Adipose tissue (tissue), 3 donors: ENCODE measurements around the gene SRP68. TPM values are rescaled to one million over a fixed set of nuclear protein-coding genes. Genes with fewer than 3 reads are reported as not detected.

ENCODE experiments used
- H3K27ac ChIP-seq: one replicate; pipeline ENCODE4 v1.5.1; 2013; ENCODE audit warnings: low read depth, low read length
- WGBS, 3 donors: extraction: QIAGEN DNeasy Blood & Tissue Kit; methylation state at CpG; one replicate each; pipeline ENCODE4 v1.1.7; 2013; 5-methylcytosine and 5-hydroxymethylcytosine counted together
- polyA plus RNA-seq, 3 donors: library from polyadenylated mRNA; stranded (reverse); fragments of 200-250 nt; gene quantifications; one replicate each; pipeline ENCODE4 v1.2.3, GENCODE V29; 2013
- donor health status: healthy with polysubstance abuse.
- donor health status: Bipolar disorder and iron deficiency.
- donor health status: healthy.

SRP68 gene
- polyA plus RNA-seq, 3 donors: 44.1 to 68.6 (median 49.5) TPM

DNA sequence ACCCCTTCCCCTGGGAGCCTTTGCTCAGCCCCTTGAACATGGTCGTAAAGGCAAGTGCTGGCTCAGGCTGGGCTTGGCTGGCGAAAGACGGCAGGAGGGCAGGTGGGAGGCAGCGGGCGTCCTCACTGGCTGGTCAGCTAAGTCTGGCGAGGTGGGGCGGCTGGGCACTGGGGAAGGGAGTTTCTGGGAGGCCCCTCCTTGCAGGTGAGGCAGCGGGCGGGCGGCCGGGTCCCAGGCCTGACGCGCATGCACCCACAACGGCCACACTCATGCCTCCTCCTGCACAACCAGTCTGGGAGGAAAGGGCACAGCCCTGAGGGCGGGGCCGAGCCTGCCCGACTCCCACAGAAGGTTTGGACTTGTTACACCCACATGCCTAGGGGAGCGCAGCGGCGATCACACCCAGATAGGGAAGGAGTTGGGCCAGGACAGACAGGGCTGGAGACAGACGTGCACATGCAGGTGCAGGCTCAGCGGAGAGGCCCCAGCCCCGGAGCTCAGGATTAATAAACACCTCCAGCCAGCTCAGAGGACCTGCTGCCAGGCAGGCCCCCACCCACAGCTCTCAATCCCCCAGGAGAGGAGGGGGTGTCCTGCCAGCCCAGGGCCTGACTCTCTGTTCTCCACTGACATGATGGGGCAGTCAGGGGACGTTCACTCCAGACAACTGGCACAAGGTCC is 45.0 kb downstream of the SRP68 start, which contains the start of gene EVPL:
Gene EVPL, minus strand, starts transcription at position 148 of the 681 bp plus-strand sequence. Its CDS starts 108 bp downstream, at position 40.
- 52 to 69% (median 58%) methylated on average over 19 to 24 of the region's 24 CpGs for WGBS, 3 donors
- H3K27ac ChIP-seq: no peak within 1 kb of the TSS

DNA sequence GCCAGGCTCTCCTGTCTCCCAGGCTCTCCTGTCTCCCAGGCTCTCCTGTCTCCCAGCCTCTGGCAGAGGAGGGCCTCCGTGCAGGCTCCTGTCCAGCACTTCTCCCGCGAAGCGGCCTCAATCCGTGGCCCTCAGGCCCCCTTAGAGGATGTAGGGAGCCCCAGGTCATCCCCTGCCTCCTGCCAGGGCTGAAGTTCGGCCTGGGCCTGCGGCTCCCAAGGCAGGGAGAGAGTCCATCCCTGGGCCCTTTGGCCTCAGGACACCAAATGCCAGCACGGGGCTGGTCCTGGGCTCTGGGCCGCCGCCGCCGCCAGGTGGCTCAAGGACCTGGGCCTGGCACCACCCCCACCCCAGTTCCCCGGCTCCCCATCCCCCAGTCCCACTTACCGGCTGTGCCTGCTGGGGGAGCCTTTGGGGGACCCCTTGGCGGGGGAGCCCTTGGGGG is 45.6 kb downstream of the SRP68 start:
- no peak overlapping the region for H3K27ac ChIP-seq
- WGBS, 3 donors: 60 to 67% (median 62%) methylated on average over 15 of the region's 15 CpGs

DNA sequence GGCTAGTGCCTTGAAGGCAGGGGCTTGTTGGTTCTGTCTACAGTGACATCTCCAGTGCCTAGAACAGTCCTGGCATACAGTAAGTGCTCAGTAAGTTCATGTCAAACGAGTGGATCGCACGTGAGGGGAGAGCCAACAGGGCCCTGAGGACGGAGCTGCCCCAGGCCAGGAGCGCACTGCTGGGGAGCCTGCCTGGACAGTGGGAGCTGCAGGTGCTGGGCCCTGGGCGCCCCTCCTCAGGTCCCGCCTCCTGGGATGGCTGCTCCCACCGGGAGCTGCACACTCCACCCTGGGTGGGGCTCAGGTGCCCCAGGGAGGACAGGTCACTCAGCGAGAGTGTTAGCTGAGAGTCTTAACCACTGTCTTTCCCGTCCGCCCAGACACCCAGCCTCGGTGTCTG is 47.0 kb downstream of the SRP68 start:
- 87 to 95% (median 93%) methylated on average over 9 to 12 of the region's 12 CpGs for WGBS, 3 donors
- H3K27ac ChIP-seq: no peak overlapping the region

DNA sequence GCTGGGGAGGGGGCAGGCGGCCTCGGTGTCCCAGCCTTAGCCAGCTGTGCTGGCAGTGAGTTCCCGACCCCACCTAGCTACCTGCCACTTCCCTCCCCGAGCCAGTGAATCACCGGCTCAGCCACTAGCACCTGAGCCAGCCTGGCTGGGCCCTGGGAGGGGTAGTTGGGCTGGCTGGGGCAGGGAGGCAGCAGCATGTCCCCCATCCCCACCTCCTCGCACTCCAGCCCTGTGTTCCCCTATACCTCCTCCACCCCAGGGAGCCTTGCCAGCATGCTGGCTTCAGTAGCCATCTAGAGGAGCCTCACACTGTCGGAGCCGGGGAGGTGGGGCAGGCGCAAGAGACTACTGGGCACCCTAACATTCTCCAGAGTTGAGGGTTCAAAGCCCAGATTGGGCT is 48.0 kb downstream of the SRP68 start:
- no peak overlapping the region for H3K27ac ChIP-seq
- 81 to 90% (median 88%) methylated on average over 9 of the region's 9 CpGs for WGBS, 3 donors

DNA sequence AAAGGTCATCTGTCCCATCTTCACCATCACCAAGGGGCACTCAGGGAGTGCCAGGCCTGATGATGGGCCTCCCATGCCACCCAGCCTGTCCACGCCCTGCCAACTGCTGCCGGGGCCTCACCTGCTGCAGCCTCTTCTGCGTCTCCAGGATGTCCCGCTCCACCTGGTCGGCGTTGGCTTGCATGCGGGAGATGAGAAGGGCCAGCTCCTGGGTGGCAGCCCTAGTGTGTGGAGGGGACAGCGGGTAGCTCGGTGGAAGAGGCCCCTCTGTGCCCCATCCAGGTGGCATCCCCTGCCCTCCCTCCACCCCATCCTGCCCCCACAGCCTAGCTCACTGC is 48.4 kb downstream of the SRP68 start:
- 91 to 96% (median 94%) methylated on average over 9 of the region's 9 CpGs for whole genome bisulfite sequencing, 3 donors
- H3K27ac ChIP-seq: no peak overlapping the region

DNA sequence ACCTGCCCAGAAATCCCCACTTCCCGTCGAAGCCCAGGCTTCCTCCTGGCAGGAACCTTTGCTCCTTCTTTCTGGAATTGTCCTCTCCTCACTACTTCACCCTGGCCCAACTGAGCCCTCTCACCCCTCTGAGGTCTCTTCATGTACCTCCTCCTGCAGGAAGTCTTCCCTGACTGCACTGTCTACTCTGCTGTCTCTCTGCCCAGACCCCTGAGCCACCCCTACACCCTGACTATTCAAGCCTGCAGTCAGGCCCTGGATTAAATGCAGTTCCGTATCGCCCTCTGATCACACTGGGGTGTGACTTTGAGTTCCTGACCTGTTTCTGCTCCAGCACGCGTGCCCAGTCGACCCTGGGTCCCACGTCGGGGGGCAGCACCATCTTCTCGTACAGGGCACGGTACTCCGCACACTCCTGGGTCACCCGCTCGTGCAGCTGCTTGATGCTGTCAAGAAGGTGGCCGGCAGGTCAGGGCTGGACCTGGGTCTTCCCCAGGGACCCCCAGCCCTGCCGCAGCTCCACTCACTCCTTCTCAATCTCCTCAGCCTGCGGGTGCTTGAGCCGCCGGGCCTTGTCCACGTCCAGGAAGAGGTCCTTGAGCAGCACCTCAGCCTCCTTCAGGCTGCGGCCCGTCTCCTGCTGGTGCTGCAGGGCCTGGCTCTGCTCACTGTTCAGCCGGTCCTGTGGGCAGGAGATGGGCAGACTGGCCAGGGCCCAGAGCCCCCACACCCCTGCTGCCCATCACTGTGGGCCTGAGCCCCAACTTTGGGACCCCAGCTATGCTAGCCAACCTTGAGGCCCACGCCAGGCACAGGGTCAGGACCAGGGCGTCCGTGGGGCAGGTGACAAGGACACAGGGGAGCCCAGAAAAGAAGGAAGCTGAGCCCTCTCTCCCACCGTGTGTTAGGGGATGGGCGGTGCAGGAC is 49.1 kb downstream of the SRP68 start:
- 87 to 90% (median 90%) methylated on average over 22 to 28 of the region's 28 CpGs for WGBS, 3 donors
- H3K27ac ChIP-seq: no peak overlapping the region

DNA sequence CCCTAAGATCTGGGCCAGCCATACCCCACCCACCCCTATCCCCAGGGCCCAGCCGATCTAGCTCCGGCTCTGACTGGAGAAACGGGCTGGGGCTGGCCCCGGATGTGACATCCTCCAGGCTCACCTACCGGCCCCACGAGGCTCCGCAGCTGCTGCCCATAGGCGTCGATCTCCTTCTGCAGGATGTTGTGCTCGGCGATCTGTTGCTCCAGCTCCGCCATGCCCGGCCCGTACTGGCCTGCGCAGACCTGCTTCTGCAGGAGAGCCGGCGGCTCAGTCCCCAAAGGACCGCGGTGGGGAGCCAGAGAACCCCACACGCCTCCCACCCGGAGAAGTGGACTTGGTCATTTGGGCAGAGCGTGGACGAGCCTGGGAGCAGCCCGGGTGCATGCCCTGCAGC is 50.0 kb downstream of the SRP68 start:
- WGBS, 3 donors: 71 to 83% (median 82%) methylated on average over 24 of the region's 24 CpGs
- no peak overlapping the region for H3K27ac ChIP-seq

DNA sequence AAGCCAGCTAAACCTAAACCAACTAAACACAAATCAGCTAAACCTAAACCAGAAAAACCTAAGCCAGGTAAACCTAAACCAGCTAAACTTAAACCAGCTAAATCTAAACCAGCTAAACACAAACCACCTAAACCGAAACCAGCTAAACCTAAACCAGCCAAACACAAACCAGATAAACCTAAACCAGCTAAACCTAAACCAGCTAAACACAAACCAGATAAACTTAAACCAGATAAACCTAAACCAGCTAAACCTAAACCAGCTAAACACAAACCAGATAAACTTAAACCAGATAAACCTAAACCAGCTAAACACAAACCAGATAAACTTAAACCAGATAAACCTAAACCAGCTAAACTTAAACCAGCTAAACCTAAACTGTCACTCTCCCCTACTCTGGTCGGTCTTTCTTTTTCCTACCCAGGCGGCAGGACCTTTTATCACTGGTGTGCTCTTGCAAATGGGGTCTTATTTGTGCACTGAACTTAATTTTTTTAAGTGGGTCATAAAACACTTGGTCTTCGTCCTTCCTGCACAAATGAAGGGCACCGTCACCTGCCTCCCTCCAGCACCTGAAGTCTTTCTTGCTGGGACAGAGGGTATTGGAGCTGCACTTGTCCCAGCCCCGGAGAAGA is 52.4 kb downstream of the SRP68 start:
- H3K27ac ChIP-seq: no peak overlapping the region
- WGBS, 3 donors: 87 to 90% (median 90%) methylated on average over 6 of the region's 6 CpGs

DNA sequence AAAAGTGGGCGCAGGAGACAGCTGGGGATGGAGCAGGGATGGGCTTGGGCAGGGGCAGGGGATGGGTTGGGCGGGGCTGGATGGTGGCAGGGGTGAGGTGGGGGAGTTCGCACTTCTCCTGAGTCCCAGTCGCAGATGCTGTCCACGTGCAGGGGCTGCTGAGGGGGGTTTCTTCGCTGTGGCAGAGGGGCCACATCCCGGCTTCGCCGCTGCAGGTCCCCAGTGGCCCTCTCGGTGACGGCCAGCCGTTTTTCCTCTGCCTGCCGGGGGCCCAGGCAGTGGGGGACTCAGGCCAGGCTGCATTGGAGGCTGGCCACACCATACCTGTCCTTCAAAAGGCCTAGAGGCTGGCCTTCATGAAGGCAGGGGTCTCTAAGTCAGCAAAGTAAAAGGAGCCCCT is 53.5 kb downstream of the SRP68 start:
- no peak overlapping the region for H3K27ac ChIP-seq
- WGBS, 3 donors: 87 to 93% (median 88%) methylated on average over 9 to 13 of the region's 13 CpGs

DNA sequence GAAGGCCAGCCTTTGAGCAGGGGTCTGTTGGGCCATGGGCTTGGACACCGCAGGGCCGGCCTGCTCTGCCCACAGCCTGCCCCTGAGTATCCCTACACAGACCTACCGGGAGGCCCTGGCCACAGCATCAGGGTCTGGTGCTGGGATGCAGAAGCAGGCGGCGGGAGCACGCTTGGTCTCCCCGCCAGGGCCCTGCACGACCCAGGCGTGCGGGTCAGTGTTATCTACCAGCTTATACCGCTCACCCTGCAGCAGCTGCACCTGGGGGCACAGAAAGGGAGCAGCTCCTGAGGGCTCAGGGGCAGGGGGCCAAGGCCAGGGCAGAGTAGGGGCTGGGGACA is 54.0 kb downstream of the SRP68 start:
- WGBS, 3 donors: 82 to 90% (median 87%) methylated on average over 11 of the region's 11 CpGs
- H3K27ac ChIP-seq: no peak overlapping the region

DNA sequence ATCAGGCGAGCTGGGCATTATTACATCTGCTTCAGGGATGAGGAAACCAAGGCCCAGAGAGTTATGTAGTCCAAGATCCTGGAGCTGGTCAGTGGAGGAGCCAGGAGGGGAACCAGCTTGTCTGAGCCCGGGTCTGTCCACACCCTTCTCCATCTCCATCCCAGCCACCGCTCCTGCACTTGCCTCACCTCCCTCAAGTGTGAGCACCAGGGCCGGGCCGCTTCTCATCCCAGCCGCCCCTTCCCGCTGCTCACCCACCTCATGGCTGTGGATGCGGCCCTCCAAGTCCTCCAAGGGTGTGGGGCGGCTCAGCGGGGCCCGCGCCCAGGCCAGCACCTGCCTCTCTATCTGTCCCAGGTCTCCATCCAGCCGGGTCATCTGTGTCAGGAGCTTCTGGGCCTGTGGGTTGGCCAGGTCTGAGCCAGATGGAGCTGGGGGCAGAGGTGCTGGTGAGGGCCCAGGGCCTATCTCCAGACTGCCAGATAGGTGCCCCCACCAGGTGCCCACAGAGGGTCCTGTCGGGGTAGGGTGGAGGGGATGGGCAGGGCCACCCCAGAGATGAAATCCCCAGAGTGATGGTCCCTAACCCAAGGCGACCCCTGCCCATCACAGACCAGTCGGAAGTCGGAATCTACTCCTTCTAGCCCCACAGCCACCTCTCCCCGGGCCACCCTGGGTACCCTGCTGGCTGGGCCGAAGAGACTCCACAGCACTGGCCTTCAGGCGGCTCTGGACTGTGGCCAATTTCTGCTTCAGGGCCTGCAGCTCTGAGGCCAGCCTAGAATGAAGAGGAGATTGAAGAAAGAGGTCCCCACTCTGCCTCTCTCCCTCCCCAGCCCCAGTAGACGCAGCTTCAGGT is 54.6 kb downstream of the SRP68 start:
- no peak overlapping the region for H3K27ac ChIP-seq
- 86 to 93% (median 86%) methylated on average over 20 to 21 of the region's 21 CpGs for whole genome bisulfite sequencing, 3 donors

DNA sequence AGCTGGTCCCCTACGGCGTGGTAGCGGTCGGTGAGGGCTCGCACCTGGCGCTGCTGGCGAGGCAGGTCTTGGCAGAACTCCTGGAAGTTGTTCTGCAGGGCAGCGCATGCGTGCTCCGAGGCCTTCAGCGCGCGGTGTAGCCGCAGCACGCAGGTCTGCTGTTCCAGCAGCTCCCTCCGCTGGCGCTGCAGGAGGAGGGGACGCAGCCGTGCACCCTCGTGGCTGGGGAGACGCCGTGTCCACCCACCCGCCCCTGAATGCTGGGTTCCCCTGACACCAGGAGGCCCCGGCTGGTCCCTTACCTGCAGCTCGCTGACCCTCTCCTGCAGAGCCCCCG is 57.4 kb downstream of the SRP68 start:
- 78 to 86% (median 82%) methylated on average over 25 to 26 of the region's 26 CpGs for WGBS, 3 donors
- no peak overlapping the region for H3K27ac ChIP-seq

DNA sequence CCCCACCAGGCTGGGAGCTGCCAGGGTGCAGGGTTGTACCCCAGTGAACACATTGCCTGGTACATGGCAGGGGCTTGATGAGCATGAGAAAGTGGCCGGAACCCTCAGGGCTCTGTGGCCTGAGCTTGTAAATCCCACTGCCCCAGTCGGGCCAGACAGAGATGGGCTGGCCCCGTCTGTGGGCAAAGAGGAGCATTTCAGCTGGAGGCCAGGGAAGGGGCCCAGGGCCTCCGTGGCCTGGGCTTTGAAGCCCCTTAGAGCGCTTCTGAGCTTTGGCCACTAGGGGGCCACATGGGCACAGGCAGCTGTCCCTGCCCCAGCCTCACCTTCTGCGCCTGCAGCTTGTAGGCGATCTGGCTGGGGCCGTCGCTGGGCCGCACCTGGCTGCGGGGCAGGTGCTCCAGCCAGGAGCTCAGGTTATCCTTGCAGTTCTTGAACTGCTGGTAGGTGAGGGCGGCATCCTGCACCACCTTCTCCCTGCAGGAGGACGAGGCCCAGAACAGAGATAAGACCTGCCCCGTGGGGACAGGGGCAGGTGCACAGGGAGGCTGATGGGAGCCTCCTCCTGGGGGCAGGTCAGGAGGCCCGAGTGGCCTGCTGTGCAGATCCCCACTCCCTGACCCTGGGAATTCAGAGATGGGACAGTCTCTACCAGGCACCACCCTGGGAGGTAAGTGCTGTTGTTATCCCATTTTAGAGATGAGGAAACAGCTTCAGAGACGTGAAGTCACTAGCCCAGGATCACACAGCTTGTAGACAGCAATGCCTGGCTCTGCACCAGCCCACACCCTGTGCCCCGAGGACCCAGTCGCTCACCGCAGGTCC is 58.0 kb downstream of the SRP68 start:
- no peak overlapping the region for H3K27ac ChIP-seq

DNA sequence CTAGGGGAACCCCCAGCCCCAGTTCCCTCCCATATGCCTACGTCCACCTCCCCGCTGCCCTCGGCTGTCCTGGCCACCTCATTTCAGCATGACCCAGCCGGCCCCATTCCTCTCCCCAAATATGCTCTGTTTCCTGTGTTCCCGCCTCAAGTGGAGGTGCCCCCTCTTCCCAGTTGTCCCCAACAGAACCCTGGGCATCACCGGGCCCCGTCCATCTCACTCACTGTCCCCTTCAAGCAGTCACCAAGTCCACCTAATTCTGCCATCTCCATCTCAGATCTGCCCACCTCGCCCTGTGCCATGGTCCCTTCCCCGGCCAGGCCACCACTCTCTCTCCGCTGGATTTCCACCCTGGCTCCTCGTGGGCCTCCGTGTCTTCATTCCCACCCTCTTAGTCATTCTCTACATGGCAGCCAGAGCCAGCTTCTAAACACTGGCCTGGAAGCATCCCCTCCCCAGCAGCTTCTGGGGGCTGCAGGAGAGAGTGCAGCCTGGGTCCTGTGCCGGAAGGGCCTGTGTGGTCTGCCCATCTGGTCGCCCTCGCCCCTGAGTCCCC is 58.9 kb downstream of the SRP68 start:
- WGBS, 3 donors: 76 to 82% (median 77%) methylated on average over 15 of the region's 15 CpGs
- H3K27ac ChIP-seq: no peak overlapping the region

More for the DNA sequence above, 58.0 kb downstream of the SRP68 start:
- 21 to 32% (median 26%) methylated on average over 19 of the region's 19 CpGs for WGBS, 3 donors

DNA sequence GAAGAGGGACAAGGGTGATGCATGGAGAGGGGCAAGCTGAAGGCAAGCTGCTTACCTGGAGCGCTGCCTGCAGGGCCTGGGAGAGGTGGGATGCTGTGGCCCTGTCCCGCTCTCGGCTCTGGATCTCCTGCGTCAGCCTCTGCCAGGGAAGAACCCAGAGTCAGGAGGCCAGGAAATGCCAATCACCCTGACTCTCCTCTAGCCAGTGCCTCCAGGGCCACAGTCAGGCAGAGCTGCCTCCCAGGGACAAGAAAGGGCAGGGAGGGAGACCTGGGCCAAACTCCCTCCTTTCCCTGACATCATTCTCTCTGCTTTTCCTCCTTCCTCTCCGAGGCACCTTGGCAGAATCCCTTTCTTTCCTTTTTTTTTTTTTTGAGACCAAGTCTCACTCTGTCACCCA is 60.4 kb downstream of the SRP68 start:
- no peak overlapping the region for H3K27ac ChIP-seq
- WGBS, 3 donors: 83 to 86% (median 85%) methylated on average over 5 of the region's 5 CpGs

DNA sequence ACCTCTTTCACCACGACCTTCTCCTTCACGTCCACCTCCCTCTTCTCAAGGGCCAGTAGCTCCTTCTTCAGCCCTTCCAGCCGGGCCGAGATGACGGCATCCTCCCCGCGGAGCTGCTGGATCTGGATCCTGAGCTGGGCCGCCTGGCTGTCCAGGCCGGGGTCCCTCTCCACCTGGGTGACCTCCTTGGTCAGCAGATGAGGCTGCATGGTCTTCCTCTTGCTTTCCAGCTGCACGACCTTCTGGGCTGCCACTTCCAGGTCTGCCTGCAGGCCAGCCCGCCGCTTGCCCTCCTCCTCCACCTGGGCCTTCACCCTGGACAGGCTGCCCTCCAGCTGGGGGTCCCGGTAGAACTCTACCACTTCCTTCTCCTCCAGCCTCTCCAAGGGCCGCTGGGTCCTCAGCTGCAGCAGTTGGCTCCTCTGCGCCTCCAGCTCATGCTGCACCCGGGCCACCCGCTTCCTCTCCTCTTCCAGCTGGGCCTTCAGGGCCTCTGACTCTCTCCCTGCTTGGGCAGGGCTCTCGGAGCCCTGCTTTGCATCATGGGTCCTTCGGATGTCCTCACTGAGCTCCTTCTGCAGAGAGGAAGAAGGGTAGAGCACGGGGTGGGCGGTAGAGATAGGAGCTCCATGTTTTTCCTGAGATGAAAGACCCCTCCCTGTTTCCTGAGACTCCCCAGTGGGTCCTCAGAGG is 62.2 kb downstream of the SRP68 start:
- 81 to 86% (median 83%) methylated on average over 21 of the region's 21 CpGs for WGBS, 3 donors

DNA sequence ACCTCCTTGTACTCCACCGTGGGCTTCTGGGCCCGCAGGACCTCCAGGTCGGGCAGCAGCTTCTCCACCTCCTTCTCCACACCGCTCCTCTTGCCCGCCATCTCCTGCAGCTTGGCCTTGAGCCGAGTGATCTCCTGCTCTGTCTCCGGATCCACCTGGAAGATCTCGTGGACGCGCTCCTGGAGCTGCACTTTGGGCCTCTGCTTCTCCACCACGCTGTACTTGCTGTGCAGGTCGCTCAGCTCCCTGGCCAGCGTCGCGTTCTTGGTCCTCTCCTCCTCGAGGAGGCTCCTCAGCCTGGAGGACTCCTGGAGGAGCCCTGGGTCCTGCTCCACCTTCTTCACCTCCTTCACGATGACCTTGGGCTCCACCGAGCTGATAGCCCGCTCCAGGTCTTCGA is 62.9 kb downstream of the SRP68 start:
- H3K27ac ChIP-seq: no peak overlapping the region
- 84 to 94% (median 93%) methylated on average over 20 of the region's 20 CpGs for WGBS, 3 donors

More for the DNA sequence above, 62.2 kb downstream of the SRP68 start:
- no peak overlapping the region for H3K27ac ChIP-seq
